Omental fat pad (tissue), 4 donors: ENCODE results near the gene ODAD4. TPM values are rescaled to one million over a fixed set of nuclear protein-coding genes. Genes with fewer than 3 reads are reported as not detected.

ENCODE experiments used
- ATAC-seq: fragments of 150-250 bp; one replicate; pipeline ENCODE4 v1.9.1; 2016; ENCODE audit warnings: mild to moderate bottlenecking, moderate library complexity; ENCODE audit not compliant: low FRiP score
- DNase-seq: peaks from one replicate; pipeline ENCODE4 v3.0.0-alpha.2; 2019; ENCODE audit warnings: low spot score
- total RNA-seq, 4 donors: library from RNA; depleted of rRNA; stranded (reverse); fragments of >200 nt; gene quantifications; one replicate each; pipeline ENCODE4 v1.1.0, GENCODE V29; 2016
- TF ChIP-seq, protein P1 (sequence below), 3 donors: fragments of 450-650 bp; IDR thresholded peaks; one replicate each; pipeline ENCODE4 v1.5.1; 2016 to 2017; ENCODE audit warnings: antibody characterized with exemption in 3 of 3, mild to moderate bottlenecking in 3 of 3, moderate library complexity in 2 of 3

ODAD4 gene
- total RNA-seq, 4 donors from 2014 or later: 0.19 to 0.96 (median 0.49) TPM

DNA sequence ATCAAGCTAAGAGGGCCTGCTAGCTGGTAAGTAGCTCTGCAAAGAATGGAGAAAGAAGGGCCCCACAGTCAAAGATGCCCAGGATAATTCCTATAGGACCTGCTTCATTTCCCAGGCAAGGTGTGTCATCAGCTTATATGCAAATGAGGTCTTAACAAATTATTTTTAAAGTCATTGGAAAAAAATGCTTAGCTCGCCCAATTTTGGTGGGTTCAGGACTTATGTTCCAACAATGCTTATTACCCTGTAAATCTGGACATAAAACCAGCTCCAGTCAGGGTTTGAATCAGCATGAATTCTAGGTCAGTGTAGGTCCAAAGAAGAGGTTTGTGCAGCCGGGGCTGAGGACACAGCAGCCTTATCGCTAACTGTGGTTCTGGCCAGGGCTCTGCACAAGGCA lies 37.0 kb upstream of the ODAD4 start:
- DNase-seq (no peak), ATAC-seq (no peak)
- TF ChIP-seq, protein P1, sequence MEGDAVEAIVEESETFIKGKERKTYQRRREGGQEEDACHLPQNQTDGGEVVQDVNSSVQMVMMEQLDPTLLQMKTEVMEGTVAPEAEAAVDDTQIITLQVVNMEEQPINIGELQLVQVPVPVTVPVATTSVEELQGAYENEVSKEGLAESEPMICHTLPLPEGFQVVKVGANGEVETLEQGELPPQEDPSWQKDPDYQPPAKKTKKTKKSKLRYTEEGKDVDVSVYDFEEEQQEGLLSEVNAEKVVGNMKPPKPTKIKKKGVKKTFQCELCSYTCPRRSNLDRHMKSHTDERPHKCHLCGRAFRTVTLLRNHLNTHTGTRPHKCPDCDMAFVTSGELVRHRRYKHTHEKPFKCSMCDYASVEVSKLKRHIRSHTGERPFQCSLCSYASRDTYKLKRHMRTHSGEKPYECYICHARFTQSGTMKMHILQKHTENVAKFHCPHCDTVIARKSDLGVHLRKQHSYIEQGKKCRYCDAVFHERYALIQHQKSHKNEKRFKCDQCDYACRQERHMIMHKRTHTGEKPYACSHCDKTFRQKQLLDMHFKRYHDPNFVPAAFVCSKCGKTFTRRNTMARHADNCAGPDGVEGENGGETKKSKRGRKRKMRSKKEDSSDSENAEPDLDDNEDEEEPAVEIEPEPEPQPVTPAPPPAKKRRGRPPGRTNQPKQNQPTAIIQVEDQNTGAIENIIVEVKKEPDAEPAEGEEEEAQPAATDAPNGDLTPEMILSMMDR (IDR thresholded peaks at IDR 0.05): no peak

- DNase-seq: no peak
These were observed 35.6 kb upstream of the ODAD4 start for GRCh38 chr17:41894791-41895331.

GRCh38 chr17:41895617-41896016 lies 34.8 kb upstream of the ODAD4 start:
- TF ChIP-seq, protein P1 (IDR thresholded peaks at IDR 0.05): no peak
- peak; percentile 35 for ATAC-seq
- DNase-seq: no peak

More at GRCh38 chr17:41894791-41895331, 35.6 kb upstream of the ODAD4 start:
- peak; percentile 53 for ATAC-seq
- TF ChIP-seq, protein P1 (IDR thresholded peaks at IDR 0.05): no peak

- ATAC-seq: no peak
- TF ChIP-seq, protein P1 (IDR thresholded peaks at IDR 0.05): no peak
These were observed 33.7 kb upstream of the ODAD4 start for GRCh38 chr17:41896726-41897125.

GRCh38 chr17:41901646-41902045 lies 28.8 kb upstream of the ODAD4 start:
- DNase-seq: no peak
- no peak for ATAC-seq
- TF ChIP-seq, protein P1 (IDR thresholded peaks at IDR 0.05): no peak

More at GRCh38 chr17:41896726-41897125, 33.7 kb upstream of the ODAD4 start:
- no peak for DNase-seq

DNA sequence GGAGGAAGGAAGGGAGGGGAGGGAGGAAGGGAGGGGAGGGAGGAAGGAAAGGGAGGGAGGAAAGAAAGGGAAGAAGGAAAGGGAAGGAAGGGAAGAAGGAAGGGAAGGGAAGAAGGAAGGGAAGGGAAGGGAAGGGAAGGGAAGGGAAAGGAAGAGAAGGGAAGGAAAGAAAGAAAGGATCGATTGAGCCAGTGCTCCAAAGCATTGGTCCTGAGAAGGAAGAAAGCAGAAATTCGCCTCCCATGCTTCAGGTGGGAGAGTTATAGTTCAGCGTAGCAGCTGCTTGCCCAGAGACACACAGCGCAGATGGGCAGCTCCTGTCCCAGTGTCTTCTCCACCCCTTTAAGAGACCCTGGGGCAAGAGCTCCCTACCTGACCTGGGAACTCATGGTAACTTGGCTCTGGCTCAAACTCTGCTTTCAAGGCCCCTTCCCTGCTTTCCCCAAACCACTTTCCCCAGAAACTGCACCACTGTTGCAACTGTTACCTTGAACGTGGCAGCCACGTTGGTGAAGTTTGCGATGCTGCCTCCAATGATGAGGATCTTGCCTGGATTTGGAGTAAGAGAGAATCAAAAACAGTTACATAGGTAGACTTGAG lies 26.1 kb upstream of the ODAD4 start:
- DNase-seq (no peak), ATAC-seq (no peak)
- TF ChIP-seq, protein P1 (IDR thresholded peaks at IDR 0.05): no peak

DNA sequence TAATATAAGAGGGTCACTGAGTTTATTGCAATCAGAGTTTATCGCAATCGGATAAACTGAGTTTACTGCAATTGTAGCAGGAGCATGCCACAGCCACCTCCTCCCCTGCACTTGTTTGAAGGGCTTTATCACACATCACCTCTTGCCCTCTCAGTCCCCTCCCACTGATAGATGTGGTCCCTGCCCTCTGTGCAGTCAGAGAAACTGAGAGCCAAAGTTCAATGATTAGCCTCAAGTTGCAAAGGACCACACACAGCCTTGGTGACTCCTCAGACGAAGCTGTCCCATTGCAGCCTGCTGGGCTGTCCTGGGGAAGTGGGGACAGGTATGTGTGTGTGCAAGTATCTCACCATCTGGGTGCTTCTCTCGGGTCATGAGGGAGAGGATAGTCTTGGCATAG lies 25.2 kb upstream of the ODAD4 start:
- DNase-seq (no peak), ATAC-seq (no peak)
- TF ChIP-seq, protein P1 (IDR thresholded peaks at IDR 0.05): no peak
